Glutamatergic neuron (in vitro differentiated cells): ENCODE measurements around the gene PRKRIP1. TPM values are rescaled to one million over a fixed set of nuclear protein-coding genes. Genes with fewer than 3 reads are reported as not detected.
"Not testable (repeated sequence)": the region's sequence is repeated elsewhere in the genome, so short reads cannot be mapped to it uniquely, and the experiment has no call there.

Experiments
- DNase-seq: peaks from one replicate; pipeline ENCODE4 v3.0.0; 2022
- H3K27ac Mint-ChIP-seq: one replicate; pipeline ENCODE4 v1.8.0; 2020; ENCODE audit warnings: mild to moderate bottlenecking, mixed read lengths, inconsistent platforms; ENCODE audit not compliant: unreplicated experiment
- H3K27me3 Mint-ChIP-seq: one replicate; pipeline ENCODE4 v1.8.0; 2020; ENCODE audit warnings: mild to moderate bottlenecking, moderate library complexity, mixed read lengths, inconsistent platforms; ENCODE audit not compliant: unreplicated experiment
- H3K36me3 Mint-ChIP-seq: one replicate; pipeline ENCODE4 v1.8.0; 2020; ENCODE audit warnings: mild to moderate bottlenecking, mixed read lengths, inconsistent platforms; ENCODE audit not compliant: unreplicated experiment
- H3K4me1 Mint-ChIP-seq: one replicate; pipeline ENCODE4 v1.8.0; 2020; ENCODE audit warnings: mild to moderate bottlenecking, low read depth, mixed read lengths, inconsistent platforms; ENCODE audit not compliant: unreplicated experiment
- H3K4me3 Mint-ChIP-seq: one replicate; pipeline ENCODE4 v1.8.0; 2020; ENCODE audit warnings: mild to moderate bottlenecking, mixed read lengths, inconsistent platforms; ENCODE audit not compliant: unreplicated experiment
- H3K9me3 Mint-ChIP-seq: one replicate; pipeline ENCODE4 v1.8.0; 2020; ENCODE audit warnings: mild to moderate bottlenecking, moderate library complexity, mixed read lengths, inconsistent platforms; ENCODE audit not compliant: unreplicated experiment
- CTCF ChIP-seq: fragments of 200-600 bp; sonication (generic); IDR thresholded peaks from one replicate; pipeline ENCODE4 v1.5.0; 2021; ENCODE audit not compliant: partially characterized antibody, unreplicated experiment
- total RNA-seq: library from RNA; stranded (reverse); fragmentation: NEBNext Ultra II Directional; extraction: Animal tissue kit (Norgen Biotek cat#: 25700); gene quantifications from one replicate; pipeline ENCODE4 v1.2.1, GENCODE V29; 2021; ENCODE audit not compliant: unreplicated experiment

Gene PRKRIP1
- total RNA-seq, 1 donor from 2014 or later: 31.0 TPM

- Mint-ChIP-seq H3K9me3 (no peaks in the 10 kb centered on the region), H3K4me1 (no peaks in the 10 kb centered on the region), H3K27me3 (no peaks in the 10 kb centered on the region), H3K36me3 (peaks cover 6% of the 10 kb centered on the region), H3K4me3 (no peak overlapping the region), H3K27ac (no peak overlapping the region)
- no peak for TF ChIP-seq CTCF
- DNase-seq: no peak
These were observed 19.1 kb upstream of the PRKRIP1 start for GRCh38 chr7:102376964-102377466.

- H3K4me1 Mint-ChIP-seq, H3K36me3 Mint-ChIP-seq, H3K27me3 Mint-ChIP-seq, DNase-seq, H3K4me3 Mint-ChIP-seq, H3K27ac Mint-ChIP-seq, H3K9me3 Mint-ChIP-seq: not testable (repeated sequence)
These were observed 15.3 kb upstream of the PRKRIP1 start for GRCh38 chr7:102380837-102381236.

GRCh38 chr7:102381696-102382425 is 14.3 kb upstream of the PRKRIP1 start:
- H3K36me3 Mint-ChIP-seq, DNase-seq, H3K27ac Mint-ChIP-seq, H3K4me3 Mint-ChIP-seq, H3K27me3 Mint-ChIP-seq, H3K9me3 Mint-ChIP-seq, H3K4me1 Mint-ChIP-seq: not testable (repeated sequence)

- no peaks in the 10 kb centered on the region for H3K4me1 Mint-ChIP-seq
- TF ChIP-seq CTCF: no peak
These were observed 9.1 kb upstream of the PRKRIP1 start for GRCh38 chr7:102387064-102387463.

GRCh38 chr7:102389810-102390209 is 6.4 kb upstream of the PRKRIP1 start:
- TF ChIP-seq CTCF: no peak
- no peaks in the 10 kb centered on the region for H3K36me3 Mint-ChIP-seq
- no peak for DNase-seq
- no peaks in the 10 kb centered on the region for H3K4me1 Mint-ChIP-seq
- H3K4me3 Mint-ChIP-seq: no peak overlapping the region
- peaks cover 2% of the 10 kb centered on the region for H3K27me3 Mint-ChIP-seq
- H3K9me3 Mint-ChIP-seq: no peaks in the 10 kb centered on the region
- no peak overlapping the region for H3K27ac Mint-ChIP-seq

More at GRCh38 chr7:102387064-102387463, 9.1 kb upstream of the PRKRIP1 start:
- H3K9me3 Mint-ChIP-seq: peaks cover 3% of the 10 kb centered on the region
- no peaks in the 10 kb centered on the region for H3K36me3 Mint-ChIP-seq
- H3K27me3 Mint-ChIP-seq: peaks cover 4% of the 10 kb centered on the region
- DNase-seq: no peak
- no peak overlapping the region for H3K27ac Mint-ChIP-seq
- no peak overlapping the region for H3K4me3 Mint-ChIP-seq
